ENCODE data around the gene IGLL5. TPM values are rescaled to one million over a fixed set of nuclear protein-coding genes. Genes with fewer than 3 reads are reported as not detected.

Gene IGLL5
- polyA plus RNA-seq, 1 donor, result 0.16 TPM

DNA sequence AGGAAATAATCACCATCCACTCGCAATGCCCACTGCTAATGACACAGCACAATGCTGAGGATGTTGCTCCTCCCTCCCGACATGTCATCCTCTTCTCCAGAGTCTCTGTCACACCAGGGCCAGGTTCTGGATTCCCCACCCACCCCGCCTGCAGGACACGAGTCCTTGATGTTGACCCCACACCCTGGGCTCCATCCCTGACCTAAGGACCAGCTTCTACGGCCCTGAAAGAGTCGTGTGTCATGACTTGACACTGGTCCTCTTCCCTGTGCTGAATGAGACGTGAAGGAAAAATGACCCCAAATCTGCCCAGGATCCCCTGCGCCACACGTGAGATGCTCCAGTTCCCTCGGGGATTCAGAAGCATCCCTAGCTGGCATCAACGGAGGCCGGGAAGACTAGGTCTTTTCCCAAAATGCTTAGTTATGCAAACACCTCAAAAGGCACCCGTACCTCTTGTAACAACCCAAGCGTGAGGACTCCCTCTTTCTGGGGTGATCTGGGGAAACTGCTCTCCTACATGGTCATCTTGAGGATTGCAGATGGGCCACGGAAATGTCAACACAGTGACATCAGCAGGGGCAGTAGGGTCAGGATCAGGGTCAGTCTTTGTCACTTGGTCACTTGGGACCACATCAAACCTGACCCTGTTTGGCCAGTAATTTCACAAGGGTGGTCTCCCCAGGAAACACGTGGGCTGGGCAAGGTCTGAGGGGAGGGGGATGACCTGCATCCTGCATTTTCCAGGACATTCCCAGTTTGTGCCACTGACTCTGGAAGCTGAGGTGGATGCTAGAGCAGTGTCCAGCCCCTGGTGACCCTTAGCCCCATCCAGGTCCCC, 42.0 kb downstream of the IGLL5 start:
- H3K4me1 ChIP-seq (ENCODE audit: control insufficient read depth, insufficient read depth, low read length), result peaks cover 3% of the 10 kb centered on the region
- no peaks in the 10 kb centered on the region for H3K27me3 ChIP-seq (ENCODE audit: control insufficient read depth, insufficient read depth, low read length)
- H3K36me3 ChIP-seq (ENCODE audit: control insufficient read depth, insufficient read depth, low read length), result no peaks in the 10 kb centered on the region
- H3K9me3 ChIP-seq (ENCODE audit: control insufficient read depth, low read depth, low read length), result no peaks in the 10 kb centered on the region
- no peak for DNase-seq
- no peak overlapping the region for H3K4me3 ChIP-seq (ENCODE audit: low read length)
- no peak overlapping the region for H3K27ac ChIP-seq (ENCODE audit: low read length)
- 100% methylated on average over 1 of the region's 16 CpGs for WGBS (ENCODE audit: insufficient coverage, low lambda C conversion rate)

GRCh38 chr22:22930222-22930497, 42.5 kb downstream of the IGLL5 start:
- Histone ChIP-seq H3K9me3 (ENCODE audit: control insufficient read depth, low read depth, low read length) (no peaks in the 10 kb centered on the region), H3K4me1 (ENCODE audit: control insufficient read depth, insufficient read depth, low read length) (no peaks in the 10 kb centered on the region), H3K4me3 (ENCODE audit: low read length) (no peak overlapping the region), H3K36me3 (ENCODE audit: control insufficient read depth, insufficient read depth, low read length) (no peaks in the 10 kb centered on the region), H3K27me3 (ENCODE audit: control insufficient read depth, insufficient read depth, low read length) (no peaks in the 10 kb centered on the region), H3K27ac (ENCODE audit: low read length) (no peak overlapping the region)
- WGBS (ENCODE audit: insufficient coverage, low lambda C conversion rate), result no CpG with 5 or more reads among the region's 3 CpGs
- no peak for DNase-seq

- WGBS (ENCODE audit: insufficient coverage, low lambda C conversion rate), result no CpG with 5 or more reads among the region's 9 CpGs
Observed at GRCh38 chr22:22930571-22931556, 43.2 kb downstream of the IGLL5 start.

DNA sequence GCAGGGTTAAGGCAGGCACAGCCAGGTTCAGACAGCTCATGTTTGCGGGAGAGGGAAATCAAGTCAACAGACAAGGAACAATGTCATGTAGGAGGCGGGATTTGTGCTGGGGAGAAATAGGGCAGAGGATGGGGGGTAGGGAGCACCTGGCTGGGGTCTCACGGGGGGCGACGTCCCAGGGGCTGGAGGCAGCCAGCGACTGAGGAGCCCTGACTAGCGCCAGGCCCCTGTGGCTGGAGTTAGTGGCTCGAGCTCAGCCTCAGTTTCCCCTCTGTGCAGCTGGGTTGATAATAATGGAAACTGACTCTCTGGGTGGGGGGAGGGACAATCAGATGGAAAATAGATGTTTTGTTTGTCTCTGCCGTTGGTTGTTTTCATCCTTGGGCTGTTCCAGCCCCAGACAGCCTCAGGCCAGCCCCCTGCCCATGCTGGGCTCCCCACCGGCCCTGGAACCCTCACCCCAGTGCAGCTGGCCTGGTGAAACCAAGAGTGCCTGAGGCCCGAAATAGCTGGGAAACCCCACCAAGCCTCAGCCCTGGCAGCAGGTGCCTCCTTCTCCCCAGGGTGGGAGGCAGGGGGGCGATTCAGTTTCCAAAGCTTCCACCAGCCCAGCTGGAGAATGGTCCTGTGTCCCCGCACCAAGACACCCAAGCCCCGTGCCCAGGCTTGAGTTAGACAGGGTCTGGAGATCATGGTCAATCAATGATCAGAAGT, 44.1 kb downstream of the IGLL5 start:
- H3K36me3 ChIP-seq (ENCODE audit: control insufficient read depth, insufficient read depth, low read length), result no peaks in the 10 kb centered on the region
- no peak overlapping the region for H3K27ac ChIP-seq (ENCODE audit: low read length)
- DNase-seq, result no peak
- no peaks in the 10 kb centered on the region for H3K9me3 ChIP-seq (ENCODE audit: control insufficient read depth, low read depth, low read length)
- H3K4me1 ChIP-seq (ENCODE audit: control insufficient read depth, insufficient read depth, low read length), result no peaks in the 10 kb centered on the region
- WGBS (ENCODE audit: insufficient coverage, low lambda C conversion rate), result 100% methylated on average over 1 of the region's 14 CpGs
- H3K27me3 ChIP-seq (ENCODE audit: control insufficient read depth, insufficient read depth, low read length), result no peaks in the 10 kb centered on the region
- H3K4me3 ChIP-seq (ENCODE audit: low read length), result no peak overlapping the region

More at GRCh38 chr22:22930571-22931556, 43.2 kb downstream of the IGLL5 start:
- no peak overlapping the region for H3K27ac ChIP-seq (ENCODE audit: low read length)
- H3K27me3 ChIP-seq (ENCODE audit: control insufficient read depth, insufficient read depth, low read length), result no peaks in the 10 kb centered on the region
- H3K4me1 ChIP-seq (ENCODE audit: control insufficient read depth, insufficient read depth, low read length), result no peaks in the 10 kb centered on the region
- no peaks in the 10 kb centered on the region for H3K9me3 ChIP-seq (ENCODE audit: control insufficient read depth, low read depth, low read length)
- no peak for DNase-seq
- H3K36me3 ChIP-seq (ENCODE audit: control insufficient read depth, insufficient read depth, low read length), result no peaks in the 10 kb centered on the region
- H3K4me3 ChIP-seq (ENCODE audit: low read length), result no peak overlapping the region

GRCh38 chr22:22932512-22932941, 44.9 kb downstream of the IGLL5 start:
- WGBS (ENCODE audit: insufficient coverage, low lambda C conversion rate), result no CpG with 5 or more reads among the region's 6 CpGs
- no peak overlapping the region for H3K27ac ChIP-seq (ENCODE audit: low read length)
- H3K4me1 ChIP-seq (ENCODE audit: control insufficient read depth, insufficient read depth, low read length), result no peaks in the 10 kb centered on the region

GRCh38 chr22:22933100-22933806, 45.6 kb downstream of the IGLL5 start:
- Histone ChIP-seq H3K4me3 (ENCODE audit: low read length) (no peak overlapping the region), H3K4me1 (ENCODE audit: control insufficient read depth, insufficient read depth, low read length) (no peaks in the 10 kb centered on the region), H3K9me3 (ENCODE audit: control insufficient read depth, low read depth, low read length) (no peaks in the 10 kb centered on the region), H3K36me3 (ENCODE audit: control insufficient read depth, insufficient read depth, low read length) (no peaks in the 10 kb centered on the region), H3K27ac (ENCODE audit: low read length) (no peak overlapping the region), H3K27me3 (ENCODE audit: control insufficient read depth, insufficient read depth, low read length) (no peaks in the 10 kb centered on the region)
- DNase-seq, result no peak
- no CpG with 5 or more reads among the region's 8 CpGs for WGBS (ENCODE audit: insufficient coverage, low lambda C conversion rate)

More at GRCh38 chr22:22932512-22932941, 44.9 kb downstream of the IGLL5 start:
- Histone ChIP-seq H3K36me3 (ENCODE audit: control insufficient read depth, insufficient read depth, low read length) (no peaks in the 10 kb centered on the region), H3K4me3 (ENCODE audit: low read length) (no peak overlapping the region), H3K9me3 (ENCODE audit: control insufficient read depth, low read depth, low read length) (no peaks in the 10 kb centered on the region), H3K27me3 (ENCODE audit: control insufficient read depth, insufficient read depth, low read length) (no peaks in the 10 kb centered on the region)
- DNase-seq, result no peak

- DNase-seq, result no peak
- Histone ChIP-seq H3K4me3 (ENCODE audit: low read length) (no peak overlapping the region), H3K27ac (ENCODE audit: low read length) (no peak overlapping the region), H3K9me3 (ENCODE audit: control insufficient read depth, low read depth, low read length) (no peaks in the 10 kb centered on the region), H3K27me3 (ENCODE audit: control insufficient read depth, insufficient read depth, low read length) (no peaks in the 10 kb centered on the region), H3K36me3 (ENCODE audit: control insufficient read depth, insufficient read depth, low read length) (no peaks in the 10 kb centered on the region), H3K4me1 (ENCODE audit: control insufficient read depth, insufficient read depth, low read length) (no peaks in the 10 kb centered on the region)
- no CpG with 5 or more reads among the region's 10 CpGs for WGBS (ENCODE audit: insufficient coverage, low lambda C conversion rate)
Observed at GRCh38 chr22:22933807-22934542, 46.4 kb downstream of the IGLL5 start.

DNA sequence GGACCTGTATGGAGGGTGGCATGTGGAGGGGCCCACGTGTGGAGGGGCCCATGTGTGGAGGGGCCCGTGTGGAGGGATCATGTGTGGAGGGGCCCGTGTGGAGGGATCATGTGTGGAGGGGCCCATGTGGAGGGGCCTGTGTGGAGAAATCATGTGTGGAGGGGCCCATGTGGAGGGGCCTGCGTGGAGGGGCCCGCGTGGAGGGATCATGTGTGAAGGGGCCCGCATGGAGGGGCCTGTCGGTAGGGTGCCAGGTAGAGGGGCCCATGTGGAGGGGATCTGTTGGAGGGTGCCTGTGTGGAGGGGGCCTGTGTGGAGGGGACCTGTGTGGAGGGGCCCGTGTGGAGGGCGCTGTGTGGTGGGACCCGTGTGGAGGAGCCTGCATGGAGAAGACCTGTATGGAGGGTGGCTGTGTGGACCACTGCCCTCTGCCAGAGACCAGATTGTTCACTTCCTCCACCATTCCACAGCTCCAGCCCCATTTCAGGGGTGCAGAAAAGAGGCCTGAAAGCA, 47.0 kb downstream of the IGLL5 start:
- WGBS (ENCODE audit: insufficient coverage, low lambda C conversion rate), result no CpG with 5 or more reads among the region's 11 CpGs
- Histone ChIP-seq H3K27ac (ENCODE audit: low read length) (no peak overlapping the region), H3K4me1 (ENCODE audit: control insufficient read depth, insufficient read depth, low read length) (no peaks in the 10 kb centered on the region), H3K27me3 (ENCODE audit: control insufficient read depth, insufficient read depth, low read length) (no peaks in the 10 kb centered on the region), H3K9me3 (ENCODE audit: control insufficient read depth, low read depth, low read length) (no peaks in the 10 kb centered on the region), H3K36me3 (ENCODE audit: control insufficient read depth, insufficient read depth, low read length) (no peaks in the 10 kb centered on the region), H3K4me3 (ENCODE audit: low read length) (no peak overlapping the region)
- no peak for DNase-seq

DNA sequence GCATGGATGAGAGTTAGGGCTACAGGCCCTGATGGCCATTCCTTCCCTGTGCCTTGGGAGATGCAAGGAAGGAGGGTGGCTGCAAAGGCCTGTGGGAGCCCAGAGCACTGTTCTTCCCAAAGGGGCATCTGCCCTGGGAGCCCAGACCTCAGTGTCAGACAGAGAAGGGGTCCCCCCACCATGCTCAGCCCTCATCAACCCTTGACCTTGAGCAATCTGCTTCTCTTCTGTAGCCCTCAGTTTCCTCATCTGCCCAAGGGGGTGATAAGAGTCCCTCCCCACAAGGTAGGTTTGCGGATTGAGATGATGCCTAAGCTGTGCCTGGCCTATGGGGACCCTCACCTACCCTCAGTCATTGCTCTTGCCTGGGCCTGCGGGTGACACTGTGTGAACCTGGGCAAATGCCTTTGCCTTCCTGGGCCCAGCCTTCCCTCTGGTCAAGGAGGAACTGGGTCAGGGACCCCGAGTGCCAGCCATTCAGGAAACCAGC, 47.5 kb downstream of the IGLL5 start:
- no peak overlapping the region for H3K27ac ChIP-seq (ENCODE audit: low read length)
- no peaks in the 10 kb centered on the region for H3K4me1 ChIP-seq (ENCODE audit: control insufficient read depth, insufficient read depth, low read length)
- no peaks in the 10 kb centered on the region for H3K36me3 ChIP-seq (ENCODE audit: control insufficient read depth, insufficient read depth, low read length)
- no CpG with 5 or more reads among the region's 3 CpGs for WGBS (ENCODE audit: insufficient coverage, low lambda C conversion rate)
- no peak overlapping the region for H3K4me3 ChIP-seq (ENCODE audit: low read length)
- no peak for DNase-seq
- H3K27me3 ChIP-seq (ENCODE audit: control insufficient read depth, insufficient read depth, low read length), result no peaks in the 10 kb centered on the region
- H3K9me3 ChIP-seq (ENCODE audit: control insufficient read depth, low read depth, low read length), result no peaks in the 10 kb centered on the region

All from large intestine (tissue), 3 donors.